ENCODE measurements around the gene FGD3. TPM values are rescaled to one million over a fixed set of nuclear protein-coding genes. Genes with fewer than 3 reads are reported as not detected.
"Not testable (repeated sequence)": the region's sequence is repeated elsewhere in the genome, so short reads cannot be mapped to it uniquely, and the experiment has no call there.

The FGD3 gene, protein sequence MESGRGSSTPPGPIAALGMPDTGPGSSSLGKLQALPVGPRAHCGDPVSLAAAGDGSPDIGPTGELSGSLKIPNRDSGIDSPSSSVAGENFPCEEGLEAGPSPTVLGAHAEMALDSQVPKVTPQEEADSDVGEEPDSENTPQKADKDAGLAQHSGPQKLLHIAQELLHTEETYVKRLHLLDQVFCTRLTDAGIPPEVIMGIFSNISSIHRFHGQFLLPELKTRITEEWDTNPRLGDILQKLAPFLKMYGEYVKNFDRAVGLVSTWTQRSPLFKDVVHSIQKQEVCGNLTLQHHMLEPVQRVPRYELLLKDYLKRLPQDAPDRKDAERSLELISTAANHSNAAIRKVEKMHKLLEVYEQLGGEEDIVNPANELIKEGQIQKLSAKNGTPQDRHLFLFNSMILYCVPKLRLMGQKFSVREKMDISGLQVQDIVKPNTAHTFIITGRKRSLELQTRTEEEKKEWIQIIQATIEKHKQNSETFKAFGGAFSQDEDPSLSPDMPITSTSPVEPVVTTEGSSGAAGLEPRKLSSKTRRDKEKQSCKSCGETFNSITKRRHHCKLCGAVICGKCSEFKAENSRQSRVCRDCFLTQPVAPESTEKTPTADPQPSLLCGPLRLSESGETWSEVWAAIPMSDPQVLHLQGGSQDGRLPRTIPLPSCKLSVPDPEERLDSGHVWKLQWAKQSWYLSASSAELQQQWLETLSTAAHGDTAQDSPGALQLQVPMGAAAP
- total RNA-seq: 10 to 100 TPM in 1 of 2 donors, 1 to 10 TPM in 1; 6.2 to 11.0 TPM

DNA sequence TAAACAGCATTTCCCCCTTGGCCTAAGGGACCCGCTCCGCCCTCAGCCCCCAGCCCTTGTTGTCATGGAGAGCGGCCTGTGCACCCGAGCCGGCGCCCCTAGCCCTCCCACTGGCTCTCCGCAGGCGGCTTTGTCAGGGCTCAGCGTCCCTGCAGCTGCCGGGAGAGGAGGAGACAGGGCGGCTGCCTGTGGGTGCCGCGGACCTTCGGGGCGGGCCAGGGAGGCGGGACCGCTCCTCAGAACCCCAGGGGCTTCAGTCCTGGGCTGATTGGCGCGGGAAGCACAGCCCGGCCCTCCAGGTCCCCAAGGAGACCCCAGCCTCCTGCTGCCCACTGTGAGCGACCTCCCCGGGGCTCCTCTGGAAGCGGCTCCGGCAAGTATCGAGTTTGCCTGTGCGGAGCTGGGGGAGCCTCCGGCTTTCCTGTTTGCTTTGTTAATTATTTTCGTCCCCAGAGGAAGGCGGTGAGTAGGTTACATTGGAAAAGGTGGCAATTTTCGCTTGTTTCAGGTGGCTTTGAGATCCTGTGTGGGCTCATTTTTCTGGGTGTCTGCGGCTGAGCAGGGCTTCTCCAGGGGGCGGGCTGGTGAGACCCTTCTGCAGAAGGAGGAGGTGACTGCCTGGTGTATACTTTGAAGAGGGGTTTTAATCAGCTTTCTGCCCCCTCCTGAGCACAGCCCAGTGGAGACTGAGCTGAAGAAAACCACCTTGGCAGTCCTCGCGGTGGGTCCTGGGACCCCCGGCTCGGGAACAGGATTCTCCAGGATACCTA is at the start of gene FGD3:
FGD3 (plus strand) TSS at position 256 of the 770 bp plus-strand sequence. CDS start 28,734 bp downstream, outside the sequence.
- DNase-seq (ENCODE audit: low spot score): no peak
- Histone ChIP-seq H3K36me3 (no peaks in the 10 kb centered on the region), H3K27me3 (replicated peaks; ENCODE audit: insufficient read depth) (no peaks in the 10 kb centered on the region), H3K9me3 (no peaks in the 10 kb centered on the region), H3K4me3 (peak within 1 kb of the TSS; percentile 34 to 38), H3K27ac (no peak within 1 kb of the TSS), H3K4me1 (replicated peaks) (no peaks in the 10 kb centered on the region)
- WGBS: 3% methylated on average over 36 of the region's 36 CpGs
- TF ChIP-seq POLR2A (IDR thresholded peaks at IDR 0.05) (peak; percentile 14), CTCF (IDR thresholded peaks at IDR 0.05) (no peak)
- intact Hi-C loops (cut with DNase I): no loop called here

GRCh38 chr9:92905137-92905536 is 42.2 kb upstream of the FGD3 start:
- H3K27ac ChIP-seq; H3K4me3 ChIP-seq; H3K4me1 ChIP-seq (replicated peaks); H3K27me3 ChIP-seq (replicated peaks; ENCODE audit: insufficient read depth); H3K36me3 ChIP-seq; DNase-seq (ENCODE audit: low spot score); H3K9me3 ChIP-seq; intact Hi-C loops (cut with DNase I): not testable (repeated sequence)
- 50% methylated on average over 6 of the region's 6 CpGs for WGBS

DNA sequence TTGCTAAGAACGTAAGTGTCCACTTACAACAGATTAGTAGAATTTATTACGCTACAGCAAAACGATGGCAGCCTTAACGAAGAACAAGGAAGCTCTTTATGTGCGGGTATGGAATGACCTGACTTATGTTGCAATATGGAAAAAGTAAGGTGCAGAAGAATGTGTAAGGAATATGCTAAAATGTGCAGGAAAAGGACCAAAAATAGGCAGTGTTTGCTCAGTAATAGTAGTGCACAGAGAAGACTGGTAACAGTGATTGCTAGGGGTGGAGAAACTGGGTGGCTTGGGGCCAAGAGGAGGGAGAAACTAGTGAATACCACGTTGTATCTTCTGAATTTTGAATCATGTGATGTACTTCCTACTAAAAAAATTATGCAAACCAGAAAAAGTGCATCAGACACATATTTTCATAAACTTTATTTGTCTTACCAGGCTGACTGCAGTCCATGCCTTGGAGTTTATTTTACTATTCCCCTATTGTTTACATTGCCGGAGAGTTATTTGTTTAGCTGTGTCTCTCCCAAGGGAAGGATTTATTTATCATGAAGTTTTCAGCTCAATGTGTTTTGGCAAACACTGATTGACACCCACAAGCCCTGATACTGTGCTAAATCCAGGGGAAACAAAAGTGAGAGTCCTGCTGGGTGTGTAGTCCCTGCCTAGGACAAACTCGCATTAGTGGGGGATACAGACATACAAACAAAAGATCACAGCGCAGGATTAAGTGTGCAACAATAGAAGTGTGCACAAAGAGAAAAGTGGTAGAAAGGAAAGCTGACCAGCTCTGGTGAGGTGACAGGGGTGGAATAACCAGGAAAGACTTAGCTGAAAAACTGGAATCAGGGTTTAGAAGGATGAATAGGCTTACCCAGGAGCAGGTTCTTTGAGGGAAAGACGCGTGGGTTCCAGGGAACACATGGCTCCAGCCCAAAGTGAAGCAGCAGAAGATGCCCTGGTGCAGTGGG is 35.5 kb upstream of the FGD3 start:
- 26% methylated on average over 11 of the region's 11 CpGs for WGBS
- TF ChIP-seq POLR2A (IDR thresholded peaks at IDR 0.05) (no peak), POLR2AphosphoS5 (IDR thresholded peaks at IDR 0.05) (no peak), CTCF (IDR thresholded peaks at IDR 0.05) (no peak)
- Histone ChIP-seq H3K9me3 (no peaks in the 10 kb centered on the region), H3K4me1 (replicated peaks) (no peaks in the 10 kb centered on the region), H3K27me3 (replicated peaks; ENCODE audit: insufficient read depth) (no peaks in the 10 kb centered on the region), H3K36me3 (no peaks in the 10 kb centered on the region), H3K4me3 (no peak overlapping the region), H3K27ac (no peak overlapping the region)
- intact Hi-C loops (cut with DNase I): no loop called here
- no peak for DNase-seq (ENCODE audit: low spot score)

- intact Hi-C loops (cut with DNase I): no loop called here
Observed at GRCh38 chr9:92917176-92917800, 30.0 kb upstream of the FGD3 start.

DNA sequence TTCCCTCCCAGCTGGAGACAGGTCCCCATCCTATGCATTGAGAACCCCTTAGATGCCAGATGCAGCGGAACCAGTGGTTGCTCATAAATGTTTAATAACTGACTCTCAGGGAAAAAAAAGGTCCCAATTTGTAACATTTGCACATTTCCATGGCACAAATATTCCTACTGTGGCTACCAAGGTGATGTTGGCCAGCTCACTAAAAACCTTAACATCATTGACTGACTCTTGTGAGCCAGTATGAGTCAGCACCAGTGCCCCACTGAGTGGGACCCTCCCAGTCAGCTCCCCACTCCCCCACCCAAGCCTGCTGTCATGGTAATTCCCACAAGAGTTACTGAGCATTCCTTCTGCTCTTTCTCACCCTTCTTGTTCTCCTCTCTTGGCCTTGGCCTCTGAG is 26.9 kb upstream of the FGD3 start:
- Histone ChIP-seq H3K27me3 (replicated peaks; ENCODE audit: insufficient read depth) (no peaks in the 10 kb centered on the region), H3K36me3 (no peaks in the 10 kb centered on the region), H3K4me3 (no peak overlapping the region), H3K27ac (no peak overlapping the region), H3K4me1 (replicated peaks) (no peaks in the 10 kb centered on the region), H3K9me3 (no peaks in the 10 kb centered on the region)
- TF ChIP-seq CTCF (IDR thresholded peaks at IDR 0.05) (no peak), POLR2AphosphoS5 (IDR thresholded peaks at IDR 0.05) (no peak), POLR2A (IDR thresholded peaks at IDR 0.05) (no peak)
- 100% methylated on average over 1 of the region's 1 CpG for whole genome bisulfite sequencing
- DNase-seq (ENCODE audit: low spot score): no peak
- intact Hi-C loops (cut with DNase I): no loop called here

More at GRCh38 chr9:92917176-92917800, 30.0 kb upstream of the FGD3 start:
- H3K4me3 ChIP-seq: no peak overlapping the region
- no peaks in the 10 kb centered on the region for H3K9me3 ChIP-seq
- no peak for DNase-seq (ENCODE audit: low spot score)
- no peaks in the 10 kb centered on the region for H3K36me3 ChIP-seq
- H3K27ac ChIP-seq: no peak overlapping the region
- no peak for TF ChIP-seq POLR2AphosphoS5 (IDR thresholded peaks at IDR 0.05)
- no peaks in the 10 kb centered on the region for H3K4me1 ChIP-seq (replicated peaks)
- no peaks in the 10 kb centered on the region for H3K27me3 ChIP-seq (replicated peaks; ENCODE audit: insufficient read depth)
- 33% methylated on average over 2 of the region's 2 CpGs for WGBS
